NCI-H2196 treated with DMSO at 0.1 percent for 48 hours (cell line): ENCODE results near the gene ACAD10.
"Not testable (repeated sequence)": the region's sequence is repeated elsewhere in the genome, so short reads cannot be mapped to it uniquely, and the experiment has no call there.

Experiments
- DNase-seq: peaks from one replicate; lab custom pipeline; 2025; ENCODE audit not compliant: unreplicated experiment; lab: John Stamatoyannopoulos, UW

ACAD10 gene

DNA sequence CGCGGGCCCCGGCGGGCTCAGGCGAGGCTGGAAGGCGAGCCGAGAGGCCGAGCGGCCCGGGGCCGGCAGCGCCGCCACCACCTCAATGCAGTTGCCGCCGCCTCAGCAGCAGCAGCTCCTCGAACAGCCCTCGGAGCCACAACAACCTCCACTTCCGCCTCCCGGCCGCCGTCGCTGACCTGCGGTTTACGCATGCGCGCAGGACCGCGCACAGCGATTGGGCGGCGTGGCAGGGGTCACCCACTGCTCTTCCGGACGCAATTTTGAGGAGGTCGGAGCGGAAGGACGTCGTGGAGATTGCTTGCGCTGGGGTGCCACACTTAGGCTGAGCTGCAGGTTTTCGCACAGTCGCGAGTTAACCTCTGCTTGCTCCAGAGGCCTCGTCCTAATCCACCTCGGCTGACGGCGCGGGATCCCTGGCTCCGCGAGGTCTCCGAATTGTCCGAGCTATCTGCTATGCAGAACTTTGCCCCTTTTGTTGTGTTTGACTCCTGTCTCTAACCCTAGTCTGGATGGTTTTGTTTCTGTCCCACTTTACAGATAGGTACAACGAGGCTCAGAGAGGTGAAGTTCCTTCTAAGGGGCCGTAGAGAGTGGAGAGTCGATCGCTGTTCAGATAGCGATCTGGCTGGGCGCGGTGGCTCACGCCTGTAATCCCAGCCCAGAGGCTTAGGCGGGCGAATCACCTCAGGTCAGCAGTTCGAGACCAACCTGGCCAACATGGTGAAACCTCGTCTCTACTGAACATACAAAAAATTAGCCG is at the start of gene ACAD10, which contains the start of gene BRAP:
Gene ACAD10 (plus strand): TSS at position 243 of the 763 bp plus-strand sequence. CDS start 6,657 bp downstream, outside the sequence.
Gene BRAP (minus strand): TSS at position 146 of the 763 bp plus-strand sequence. CDS start 164 bp downstream, outside the sequence.
- peak; percentile 84 for DNase-seq

DNA sequence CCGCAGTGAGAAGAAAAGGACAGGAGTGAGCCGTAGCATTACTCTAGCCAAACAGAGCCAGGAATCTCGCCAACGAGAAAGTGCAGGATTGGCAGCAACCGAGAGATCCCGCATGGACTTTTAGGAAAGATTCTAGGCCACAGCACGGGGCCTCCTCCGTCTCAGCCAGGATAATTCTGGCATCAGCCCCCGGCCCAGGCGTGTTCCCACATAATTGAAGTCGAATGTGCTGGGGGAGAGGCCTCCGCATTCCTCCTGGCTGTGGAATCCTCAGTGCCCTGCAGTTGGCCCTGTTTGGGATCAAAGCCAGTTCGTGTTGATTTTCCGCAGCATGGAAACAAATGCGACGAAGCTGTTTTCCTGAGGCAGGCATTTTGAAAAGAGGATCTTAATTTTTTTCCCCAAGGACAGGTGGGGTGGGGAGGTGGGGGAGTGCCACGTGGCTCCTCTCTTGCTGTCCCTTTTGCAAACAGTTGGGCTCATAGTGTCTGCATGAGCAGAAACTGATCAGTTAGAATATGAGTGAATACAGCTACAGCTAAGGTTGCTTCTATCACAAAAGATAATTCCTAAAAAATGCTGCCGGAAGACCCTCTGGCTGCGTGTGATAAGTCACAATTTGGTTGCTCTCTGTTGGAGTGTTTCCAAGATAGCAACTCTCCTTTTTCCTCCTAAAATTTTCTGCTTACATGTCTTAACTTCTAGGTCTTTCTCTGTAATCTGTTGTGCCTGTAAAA is 49.5 kb upstream of the ACAD10 start:
- DNase-seq = no peak

DNA sequence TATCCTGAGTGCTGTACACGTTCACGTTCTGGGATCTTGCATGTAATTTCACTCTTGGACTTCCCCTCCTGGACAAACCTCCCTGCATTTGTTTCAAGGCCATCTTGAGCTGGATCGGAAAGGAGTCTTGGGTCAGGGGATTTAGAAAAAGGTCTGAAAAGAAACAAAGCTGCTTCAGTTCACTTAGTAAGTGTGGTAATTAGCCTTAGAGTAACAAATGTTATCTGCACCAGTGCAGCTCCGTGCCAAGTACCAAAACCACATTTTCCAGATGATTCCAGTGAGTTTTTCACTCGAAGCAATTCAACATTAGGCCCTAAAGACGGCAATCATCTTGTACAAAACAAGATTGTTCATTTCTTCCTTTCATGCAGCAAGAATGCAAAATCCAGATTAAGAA is 47.3 kb upstream of the ACAD10 start:
- no peak for DNase-seq

DNA sequence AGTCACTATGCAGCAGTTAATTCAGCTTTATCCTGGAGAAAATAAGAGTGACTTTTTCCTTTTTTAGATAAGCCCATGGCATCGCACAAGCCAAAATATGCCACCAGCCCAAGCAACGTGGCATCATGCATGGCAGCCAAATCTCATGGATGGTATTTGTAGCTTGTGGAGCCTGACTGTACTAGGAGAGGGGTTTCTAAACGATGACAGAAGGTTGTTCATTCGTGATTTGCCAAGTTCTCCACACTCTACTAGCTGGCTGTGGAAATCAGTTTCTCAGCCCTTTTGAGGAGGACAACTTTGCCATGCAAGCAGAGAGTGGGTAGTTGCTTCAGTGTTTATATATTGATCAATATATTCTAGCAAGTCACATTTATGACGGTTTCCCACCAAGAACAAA is 45.3 kb upstream of the ACAD10 start:
- no peak for DNase-seq

DNA sequence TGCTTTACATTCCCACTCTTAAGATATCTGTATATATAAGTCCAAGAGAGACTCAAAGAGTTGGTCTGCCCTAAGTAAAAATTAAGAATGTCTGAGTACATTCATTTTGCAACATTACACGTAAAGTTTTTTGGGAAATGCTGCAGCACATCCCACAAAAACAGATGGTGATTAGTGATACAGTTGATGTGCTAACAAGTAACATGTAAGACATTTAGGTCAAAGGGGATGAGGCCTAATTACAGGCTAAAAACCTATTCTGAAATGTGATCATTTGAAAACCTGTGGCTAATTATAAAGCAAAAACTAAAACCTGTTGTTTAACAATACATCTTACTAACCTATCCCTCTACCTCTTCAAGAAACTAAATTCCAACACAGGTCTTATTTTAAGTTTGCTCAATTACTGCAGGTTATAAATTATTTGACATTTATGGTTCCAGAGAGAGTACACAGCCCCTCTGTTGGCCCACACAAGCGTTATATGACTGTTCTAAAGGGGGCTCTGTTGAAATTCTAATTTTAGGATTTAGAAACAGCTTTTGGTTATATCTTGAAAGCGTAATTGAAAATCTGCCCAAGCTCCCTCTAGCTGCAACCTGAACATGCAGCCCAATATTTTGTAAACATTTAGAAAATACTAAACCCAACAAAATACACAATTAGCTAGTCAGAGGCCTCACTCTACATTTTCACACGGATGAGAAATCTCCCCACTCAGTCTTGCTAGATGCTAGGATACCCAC is 43.0 kb upstream of the ACAD10 start:
- no peak for DNase-seq

DNA sequence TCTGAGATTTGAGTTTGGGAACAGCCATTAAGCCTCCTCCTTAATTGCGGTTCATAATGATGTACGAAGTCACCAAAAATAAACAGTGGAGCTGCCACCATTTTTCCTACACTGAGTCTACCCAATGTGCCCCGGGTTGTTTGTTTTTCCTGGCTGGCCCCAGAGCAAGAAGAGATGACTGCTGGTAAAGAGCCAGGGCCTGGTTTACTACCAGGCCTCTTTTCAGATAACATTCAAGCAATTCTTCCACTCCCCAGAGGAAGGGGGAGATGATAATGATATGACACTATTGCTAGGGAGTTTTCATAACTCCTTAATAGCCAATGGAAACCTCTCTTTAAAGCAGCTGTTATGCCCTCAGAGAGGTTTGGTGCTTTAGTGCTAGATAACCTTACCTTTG is 42.4 kb upstream of the ACAD10 start:
- DNase-seq = peak; percentile 24

DNA sequence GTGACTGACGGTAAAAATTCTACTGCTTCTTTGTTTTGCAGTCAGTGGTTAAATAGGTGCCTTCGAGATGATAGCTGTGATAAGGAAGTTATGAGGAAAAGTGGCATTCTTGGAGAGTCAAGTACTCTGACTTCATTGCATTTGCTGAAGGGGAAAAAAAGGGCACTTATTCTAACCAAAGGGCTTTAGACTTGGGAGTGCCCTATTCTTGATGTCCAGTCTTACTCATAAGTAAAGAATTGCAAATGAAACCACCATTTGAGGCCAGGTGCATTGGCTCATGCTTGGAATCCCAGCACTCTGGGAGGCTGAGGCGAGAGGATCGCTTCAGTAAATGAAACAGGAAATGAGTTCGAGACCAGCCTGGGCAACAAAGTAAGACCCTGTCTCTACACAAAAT is 40.4 kb upstream of the ACAD10 start:
- peak; percentile 8 for DNase-seq

DNA sequence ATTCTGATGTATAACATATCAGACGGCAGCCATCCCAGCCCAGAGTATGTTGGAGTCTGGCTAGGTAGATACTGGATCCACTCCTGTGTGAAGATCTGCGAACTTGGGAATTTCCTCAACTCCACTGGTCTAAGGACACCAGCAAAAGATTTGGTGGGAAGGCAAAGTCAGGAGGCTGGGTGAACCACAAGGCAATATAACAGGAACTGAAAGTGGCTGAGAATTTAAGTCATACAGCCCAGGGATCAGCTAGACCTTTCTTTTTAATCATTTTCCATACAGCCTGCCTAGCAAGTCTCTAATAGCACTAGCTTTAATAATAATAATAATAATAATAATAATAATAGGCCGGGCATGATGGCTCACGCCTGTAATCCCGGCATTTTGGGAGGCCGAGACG is 34.9 kb upstream of the ACAD10 start:
- DNase-seq = no peak

DNA sequence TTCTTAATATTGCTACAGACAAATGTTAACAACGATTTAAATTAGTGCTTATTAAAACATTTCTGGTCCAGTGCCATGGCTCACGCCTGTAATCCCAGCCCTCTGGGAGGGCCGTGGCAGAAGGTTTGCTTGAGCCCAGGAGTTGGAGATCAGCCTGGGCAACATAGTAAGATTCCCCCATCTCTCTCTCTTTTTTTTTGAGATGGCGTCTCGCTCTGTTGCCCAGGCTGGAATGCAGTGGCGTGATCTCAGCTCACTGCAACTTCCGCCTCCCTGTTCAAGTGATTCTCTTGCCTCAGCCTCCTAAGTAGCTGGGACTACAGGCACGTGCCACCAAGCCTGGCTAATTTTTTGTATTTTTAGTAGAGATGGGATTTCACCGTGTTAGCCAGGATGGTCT is 33.3 kb upstream of the ACAD10 start:
- DNase-seq = not testable (repeated sequence)

DNA sequence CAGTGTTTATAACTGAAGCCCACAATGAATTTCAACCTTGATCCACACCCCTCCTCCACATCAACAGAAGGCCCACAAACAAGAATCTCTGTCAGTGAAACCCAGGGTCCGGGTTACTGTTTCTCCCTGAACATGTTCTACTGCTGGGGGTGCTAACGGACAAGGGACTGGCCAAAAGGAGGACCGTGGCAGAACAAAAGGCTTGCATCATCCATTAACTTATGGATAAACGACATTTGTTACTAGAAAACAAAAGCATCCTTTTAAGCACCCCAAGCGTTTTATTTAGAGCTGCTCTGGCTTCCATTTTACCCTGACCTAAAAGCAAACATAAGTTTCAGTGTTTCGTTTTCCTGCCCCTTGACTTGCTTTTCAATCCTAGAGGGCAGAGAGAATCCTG is 32.3 kb upstream of the ACAD10 start:
- no peak for DNase-seq

DNA sequence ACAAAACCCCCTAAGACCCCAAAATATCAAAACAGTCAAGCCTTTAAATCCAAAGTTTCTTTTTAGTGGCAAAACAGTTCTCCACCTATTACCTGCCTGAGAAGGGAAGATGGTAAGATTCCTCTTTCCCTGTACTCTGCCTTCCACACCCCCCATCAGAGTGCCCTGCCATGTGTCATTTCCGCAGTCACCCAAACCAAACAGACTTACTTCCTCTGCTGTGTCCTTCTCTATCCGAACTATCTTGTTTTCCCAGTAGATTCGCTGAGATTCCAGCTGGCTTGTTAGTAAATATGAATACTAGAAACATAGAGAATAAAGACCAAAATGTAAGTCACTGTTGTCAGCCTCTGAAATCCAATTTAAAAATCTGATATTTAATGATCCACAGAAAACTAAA is 30.5 kb upstream of the ACAD10 start:
- no peak for DNase-seq

DNA sequence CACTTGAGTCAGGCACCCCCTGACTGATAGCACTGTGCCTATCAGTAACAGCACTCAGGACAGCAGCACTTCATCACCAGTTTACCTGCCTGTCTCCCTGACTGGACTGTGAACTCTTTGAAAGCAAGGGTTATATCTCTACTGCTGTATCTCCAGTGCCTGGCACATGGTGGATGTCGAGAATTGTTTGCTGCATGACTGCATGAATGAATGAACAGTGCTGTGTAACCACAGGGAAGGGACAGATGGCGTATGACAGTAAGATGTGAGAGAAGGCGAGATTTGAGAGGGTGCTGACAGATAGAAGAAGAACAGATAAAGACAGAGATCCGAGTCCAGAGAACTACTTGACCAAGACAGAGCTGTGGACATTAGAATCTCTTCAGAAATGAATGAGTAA is 29.8 kb upstream of the ACAD10 start:
- DNase-seq = no peak

DNA sequence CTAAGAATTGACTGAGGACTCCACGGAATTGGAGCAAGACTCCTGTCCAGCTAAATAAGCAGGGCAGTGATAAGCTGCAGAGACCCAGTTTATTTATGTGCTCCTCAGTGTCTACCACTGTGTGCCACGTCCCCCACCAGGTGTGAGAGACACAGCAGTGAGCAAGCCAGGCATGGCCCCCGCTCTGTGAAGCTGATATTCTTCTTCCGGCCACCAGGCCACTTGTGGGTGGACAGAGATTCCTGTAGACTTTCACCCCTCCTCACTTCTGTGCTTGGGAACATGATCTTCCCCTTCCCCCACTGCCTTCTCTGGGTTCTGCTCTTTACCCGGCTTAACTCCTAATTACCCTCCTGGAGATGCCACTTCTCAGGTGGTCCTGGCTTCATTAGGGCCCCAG is 21.4 kb upstream of the ACAD10 start:
- no peak for DNase-seq

DNA sequence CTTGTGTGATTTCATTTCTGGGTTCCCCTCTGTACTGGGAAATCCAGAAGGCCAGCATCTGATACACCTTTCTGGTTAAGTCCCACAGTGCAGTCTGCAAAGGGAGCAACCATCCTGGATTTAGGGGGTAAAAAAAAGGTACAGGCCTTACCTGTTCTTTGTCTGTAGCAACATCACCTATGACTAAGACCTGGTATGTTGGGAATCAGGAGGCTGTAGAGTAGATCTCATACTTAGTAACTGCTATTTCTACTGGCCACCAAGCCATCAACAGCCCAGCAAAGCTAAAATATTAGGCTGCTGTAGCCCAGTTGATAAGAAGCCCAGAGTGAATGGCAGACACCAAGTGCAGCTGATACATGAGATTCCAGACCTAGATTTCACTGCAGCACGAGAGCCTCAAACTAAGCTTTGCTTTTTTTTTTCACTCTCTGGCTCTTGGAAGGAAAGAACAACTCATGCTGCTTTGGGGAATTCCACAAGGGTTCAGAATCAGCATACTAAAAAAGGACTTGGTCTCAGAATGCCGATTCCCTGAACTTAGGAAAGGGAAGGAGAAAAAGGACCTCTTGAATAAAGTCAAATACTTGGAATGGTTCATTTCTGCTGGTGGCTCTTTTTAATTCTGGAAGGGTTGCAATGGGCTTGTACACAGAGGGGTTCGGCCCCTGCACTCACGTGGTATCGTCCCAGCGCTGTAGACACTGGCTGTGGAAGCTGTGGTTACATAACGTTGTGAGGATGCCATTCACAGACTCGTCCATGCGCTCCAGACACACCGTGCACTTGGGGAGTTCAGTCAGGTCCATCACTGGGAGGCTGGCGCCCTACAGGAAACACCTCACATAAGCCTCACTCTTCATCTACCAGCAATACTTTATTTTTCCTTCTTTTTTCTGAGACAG is 20.6 kb upstream of the ACAD10 start:
- DNase-seq = no peak

DNA sequence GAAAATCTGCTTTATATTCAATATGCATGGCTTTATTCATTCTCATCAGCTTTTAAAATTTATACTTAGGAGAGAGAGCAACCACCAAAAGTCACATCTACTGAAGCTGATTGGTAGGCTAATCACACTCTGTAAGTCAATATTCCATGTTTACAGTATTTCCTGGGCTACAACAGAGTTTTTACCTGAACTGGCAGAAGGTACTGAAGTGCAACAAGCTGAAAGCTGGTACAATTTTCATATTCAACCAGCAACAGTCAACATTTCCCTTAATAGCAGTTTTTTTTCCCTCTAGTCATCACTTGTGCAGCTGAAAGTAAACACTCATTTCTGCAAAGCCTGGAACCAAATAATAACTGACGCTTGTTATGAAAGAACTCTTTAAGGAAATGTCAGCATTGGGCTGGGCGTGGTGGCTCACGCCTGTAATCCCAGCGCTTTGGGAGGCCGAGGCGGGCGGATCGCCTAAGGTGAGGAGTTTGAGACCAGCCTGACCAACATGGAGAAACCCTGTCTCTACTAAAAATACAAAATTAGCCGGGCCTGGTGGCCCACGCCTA is 13.0 kb upstream of the ACAD10 start:
- DNase-seq = no peak

DNA sequence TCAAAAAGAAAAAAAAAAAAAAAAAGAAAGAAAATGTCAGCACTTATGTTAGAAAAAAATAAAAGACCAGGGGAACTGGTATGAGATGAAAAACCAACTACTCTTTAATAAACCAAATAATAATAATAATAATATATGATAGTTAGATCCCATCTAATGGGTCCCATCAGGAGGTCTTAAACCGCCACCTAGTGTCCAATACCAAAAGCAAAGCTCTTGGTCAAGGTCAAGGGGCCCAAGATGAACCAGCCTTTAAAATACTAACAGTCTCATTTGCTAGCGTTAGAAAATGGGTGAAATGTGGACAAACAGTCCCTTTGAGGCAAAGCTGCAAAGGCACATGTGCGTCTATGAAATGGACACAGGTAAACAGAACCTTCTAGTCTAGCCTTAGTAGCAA is 12.3 kb upstream of the ACAD10 start:
- no peak for DNase-seq

DNA sequence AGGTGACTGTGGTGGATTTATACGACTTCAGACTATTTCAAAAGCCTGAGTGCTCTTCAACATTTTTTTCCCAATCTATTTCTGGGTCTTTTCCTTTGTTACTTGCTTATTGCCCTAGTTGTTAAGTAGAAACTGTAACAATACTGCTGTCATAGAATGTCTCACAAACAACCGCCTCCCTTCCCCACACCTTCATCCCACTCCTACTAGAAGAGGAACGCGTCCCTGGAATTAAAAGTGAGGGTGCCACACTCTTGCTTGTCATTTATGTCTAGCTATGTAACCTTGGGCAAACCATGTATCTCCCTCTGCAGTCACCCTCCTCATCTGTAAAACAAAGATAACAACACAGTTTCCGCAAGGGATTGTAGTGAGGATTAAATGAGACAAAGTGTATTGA is 8.7 kb upstream of the ACAD10 start:
- no peak for DNase-seq

DNA sequence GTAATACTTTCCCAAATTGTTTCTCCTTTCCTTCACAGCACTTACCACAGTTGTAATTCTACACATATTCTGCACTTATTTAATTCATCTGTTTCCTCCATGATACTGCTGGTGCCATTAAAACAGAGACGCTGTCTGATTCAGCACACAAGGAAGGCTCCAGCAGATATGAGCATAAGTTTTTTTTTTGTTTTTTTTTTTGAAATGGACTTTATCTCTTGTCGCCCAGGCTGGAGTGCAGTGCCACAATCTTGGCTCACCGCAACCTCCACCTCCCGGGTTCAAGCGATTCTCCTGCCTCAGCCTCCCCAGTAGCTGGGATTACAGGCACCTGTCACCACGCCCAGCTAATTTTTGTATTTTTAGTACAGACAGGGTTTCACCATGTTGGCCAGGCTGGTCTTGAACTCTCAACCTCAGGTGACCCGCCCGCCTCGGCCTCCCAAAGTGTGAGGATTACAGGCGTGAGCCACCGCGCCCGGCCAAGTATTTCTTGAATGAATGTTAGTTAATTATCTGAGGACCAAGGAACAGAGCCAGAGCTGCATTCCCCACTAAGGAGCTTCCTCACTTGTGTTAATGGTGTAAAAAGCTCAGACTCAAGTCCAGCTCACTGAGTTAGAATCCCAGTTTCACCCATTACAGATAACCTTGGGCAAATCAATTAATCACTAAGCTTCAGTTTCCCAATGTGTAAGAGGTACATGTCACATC is 1.2 kb upstream of the ACAD10 start:
- DNase-seq = not testable (repeated sequence)

DNA sequence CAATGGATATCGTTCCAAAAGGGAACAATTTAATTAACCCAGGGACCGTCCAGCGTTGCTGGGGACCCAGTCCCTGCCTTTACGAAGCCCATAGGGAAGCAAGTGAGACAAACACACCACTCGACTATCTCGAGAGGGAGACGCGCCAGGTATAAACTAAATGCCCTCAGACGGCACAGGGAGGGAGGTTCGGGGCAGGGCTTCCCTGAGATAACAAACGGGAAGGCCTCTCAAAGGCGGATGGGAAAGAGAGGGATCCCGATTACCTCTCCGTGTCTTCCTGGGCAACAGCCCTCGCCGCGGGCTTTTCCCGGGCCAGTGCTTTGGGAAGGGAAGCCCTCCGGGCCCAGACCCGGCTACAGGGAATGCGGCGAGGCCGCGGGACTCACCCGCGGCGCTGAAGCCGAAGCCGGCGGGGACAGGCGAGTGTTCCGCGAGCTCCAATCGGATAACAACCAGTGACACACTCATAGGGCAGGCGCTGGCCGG is 487 bp upstream of the ACAD10 start:
- DNase-seq = no peak
